Stimulated activated CD4-positive, alpha-beta T cell treated with anti-CD3 and anti-CD28 coated beads, Interleukin-2, amount 100 ng/mL, for 48 hours (primary cell): ENCODE data around the gene HNRNPK.
A peak's percentile ranks its signal among the peaks of the same experiment; 100 is the strongest.

Experiments used
- DNase-seq, 2 donors: peaks; one replicate each; pipeline ENCODE4 v3.0.0-alpha.2; 2020

Gene HNRNPK

GRCh38 chr9:83932851-83933250 lies 47.2 kb downstream of the HNRNPK start:
- no peak for DNase-seq

- DNase-seq: no peak
Measured at GRCh38 chr9:83932011-83932410, 48.0 kb downstream of the HNRNPK start.

GRCh38 chr9:83930881-83931280 lies 49.1 kb downstream of the HNRNPK start:
- no peak for DNase-seq

- DNase-seq: no peak
Measured at GRCh38 chr9:83927591-83927990, 52.4 kb downstream of the HNRNPK start.

GRCh38 chr9:83920927-83921707 lies 58.9 kb downstream of the HNRNPK start, which contains the start of gene KIF27:
Gene KIF27 (minus strand): TSS chr9:83921432. CDS start chr9:83915591, 5,841 bp downstream.
- DNase-seq: peak; percentile 97 to 98

GRCh38 chr9:83920469-83920926 lies 59.5 kb downstream of the HNRNPK start:
- no peak for DNase-seq

GRCh38 chr9:83919111-83919510 lies 60.9 kb downstream of the HNRNPK start:
- DNase-seq: no peak
